Activated CD4-positive, alpha-beta T cell treated with anti-CD3 and anti-CD28 coated beads for 36 hours (primary cell): Measurements from ENCODE around the gene PRKN. TPM values are rescaled to one million over a fixed set of nuclear protein-coding genes. Genes with fewer than 3 reads are reported as not detected.
"Not testable (repeated sequence)": the region's sequence is repeated elsewhere in the genome, so short reads cannot be mapped to it uniquely, and the experiment has no call there.

ENCODE experiments used
- ATAC-seq: fragments of 200-7000 bp; cut with Tn5 transposase; one replicate; pipeline ENCODE4 v1.10.0; 2021; ENCODE audit warnings: mild to moderate bottlenecking, moderate library complexity
- CTCF ChIA-PET: fragments of 350-600 bp; sonication (Branson Sonifier 250); formaldehyde crosslinking; loops from one replicate; lab custom pipeline; 2021; ENCODE audit warnings: antibody characterized with exemption; lab: Charles Lee
- POLR2A ChIA-PET: fragments of 350-600 bp; sonication (Branson Sonifier 250); formaldehyde crosslinking; loops from one replicate; lab custom pipeline; 2021; ENCODE audit warnings: antibody characterized with exemption, inconsistent platforms; lab: Charles Lee
- DNase-seq: peaks from one replicate; pipeline ENCODE4 v3.0.0-alpha.2; 2020
- H3K27ac Mint-ChIP-seq: one replicate; pipeline ENCODE4 v1.8.0; 2021; ENCODE audit warnings: mixed read lengths
- H3K27me3 Mint-ChIP-seq: one replicate; pipeline ENCODE4 v1.8.0; 2021; ENCODE audit warnings: mixed read lengths
- H3K36me3 Mint-ChIP-seq: one replicate; pipeline ENCODE4 v1.8.0; 2021; ENCODE audit warnings: low read depth, mixed read lengths
- H3K4me1 Mint-ChIP-seq: one replicate; pipeline ENCODE4 v1.8.0; 2021; ENCODE audit warnings: mixed read lengths
- H3K4me3 Mint-ChIP-seq: one replicate; pipeline ENCODE4 v1.8.0; 2021; ENCODE audit warnings: mild to moderate bottlenecking, moderate library complexity, mixed read lengths
- H3K9me3 Mint-ChIP-seq: one replicate; pipeline ENCODE4 v1.8.0; 2021; ENCODE audit warnings: low read depth, mixed read lengths
- intact Hi-C, 2 experiments: fragments of 100-400 bp; cut with DNase I in 1 of 2; cut with micrococcal nuclease in 1 of 2; formaldehyde crosslinking; loops; one replicate each; pipeline versions ENCODE4 v1.14.2 to v1.15.1; 2022 to 2024; cut with DNase I, micrococcal nuclease
- total RNA-seq, 2 experiments: library from RNA; stranded (reverse); gene quantifications; one replicate each; pipeline ENCODE4 v1.2.3, GENCODE V29; 2021

Gene PRKN
- total RNA-seq, 2 experiments from 2014 or later = 0.56 to 0.87 TPM

GRCh38 chr6:162532283-162533008 lies 195.1 kb downstream of the PRKN start:
- CTCF ChIA-PET = no interaction called here
- H3K27me3 Mint-ChIP-seq = no peaks in the 10 kb centered on the region
- H3K9me3 Mint-ChIP-seq = no peaks in the 10 kb centered on the region
- POLR2A ChIA-PET = no interaction called here
- H3K4me1 Mint-ChIP-seq = no peaks in the 10 kb centered on the region
- intact Hi-C loops = no loop called here
- peaks cover 2% of the 10 kb centered on the region for H3K36me3 Mint-ChIP-seq
- ATAC-seq (no peak), DNase-seq (no peak)
- no peak overlapping the region for H3K4me3 Mint-ChIP-seq
- no peak overlapping the region for H3K27ac Mint-ChIP-seq

DNA sequence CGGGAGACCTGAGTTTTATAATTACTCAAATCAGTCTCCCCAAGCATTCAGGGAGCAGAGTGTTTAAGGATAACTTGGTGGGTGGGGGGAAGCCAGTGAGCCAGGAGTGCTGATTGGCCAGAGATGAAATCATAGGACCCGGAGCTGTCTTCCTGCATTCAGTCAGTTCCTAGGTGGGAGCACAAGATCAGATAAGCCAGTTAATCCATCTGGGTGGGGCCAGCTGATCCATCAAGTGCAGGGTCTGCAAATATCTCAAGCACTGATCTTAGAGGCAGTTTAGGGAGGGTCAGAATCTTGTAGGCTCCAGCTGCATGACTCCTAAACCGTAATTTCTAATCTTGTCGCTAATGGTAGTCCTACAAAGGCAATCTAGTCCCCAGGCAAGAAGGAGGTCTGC lies 196.2 kb downstream of the PRKN start:
- CTCF ChIA-PET, H3K27ac Mint-ChIP-seq, H3K27me3 Mint-ChIP-seq, H3K4me1 Mint-ChIP-seq, intact Hi-C loops, DNase-seq, H3K9me3 Mint-ChIP-seq, ATAC-seq, POLR2A ChIA-PET, H3K36me3 Mint-ChIP-seq, H3K4me3 Mint-ChIP-seq: not testable (repeated sequence)

GRCh38 chr6:162528538-162528937 lies 199.0 kb downstream of the PRKN start:
- intact Hi-C loops = no loop called here
- ATAC-seq = no peak
- ChIA-PET CTCF (no interaction called here), POLR2A (no interaction called here)
- H3K27ac Mint-ChIP-seq = no peak overlapping the region
- no peaks in the 10 kb centered on the region for H3K4me1 Mint-ChIP-seq
- H3K9me3 Mint-ChIP-seq = peaks cover 2% of the 10 kb centered on the region
- H3K36me3 Mint-ChIP-seq = peaks cover 2% of the 10 kb centered on the region
- DNase-seq = no peak
- no peaks in the 10 kb centered on the region for H3K27me3 Mint-ChIP-seq
- no peak overlapping the region for H3K4me3 Mint-ChIP-seq

GRCh38 chr6:162526960-162527359 lies 200.6 kb downstream of the PRKN start:
- POLR2A ChIA-PET = interaction anchor here (0.7 kb wide), 1 partner anchor 838 kb away, joined by 3 read pairs; no protein-coding TSS in a partner anchor
- Mint-ChIP-seq H3K4me3 (no peak overlapping the region), H3K27me3 (no peaks in the 10 kb centered on the region), H3K4me1 (no peaks in the 10 kb centered on the region), H3K36me3 (peaks cover 5% of the 10 kb centered on the region), H3K27ac (no peak overlapping the region), H3K9me3 (peaks cover 6% of the 10 kb centered on the region)
- CTCF ChIA-PET = no interaction called here
- no peak for DNase-seq
- ATAC-seq = no peak
- intact Hi-C loops = no loop called here

GRCh38 chr6:162525181-162525580 lies 202.4 kb downstream of the PRKN start:
- no peaks in the 10 kb centered on the region for H3K4me1 Mint-ChIP-seq
- ChIA-PET POLR2A (no interaction called here), CTCF (no interaction called here)
- peaks cover 5% of the 10 kb centered on the region for H3K36me3 Mint-ChIP-seq
- H3K27me3 Mint-ChIP-seq = no peaks in the 10 kb centered on the region
- intact Hi-C loops = no loop called here
- no peak overlapping the region for H3K27ac Mint-ChIP-seq
- no peak for DNase-seq
- H3K4me3 Mint-ChIP-seq = no peak overlapping the region
- no peak for ATAC-seq
- H3K9me3 Mint-ChIP-seq = peaks cover 6% of the 10 kb centered on the region

DNA sequence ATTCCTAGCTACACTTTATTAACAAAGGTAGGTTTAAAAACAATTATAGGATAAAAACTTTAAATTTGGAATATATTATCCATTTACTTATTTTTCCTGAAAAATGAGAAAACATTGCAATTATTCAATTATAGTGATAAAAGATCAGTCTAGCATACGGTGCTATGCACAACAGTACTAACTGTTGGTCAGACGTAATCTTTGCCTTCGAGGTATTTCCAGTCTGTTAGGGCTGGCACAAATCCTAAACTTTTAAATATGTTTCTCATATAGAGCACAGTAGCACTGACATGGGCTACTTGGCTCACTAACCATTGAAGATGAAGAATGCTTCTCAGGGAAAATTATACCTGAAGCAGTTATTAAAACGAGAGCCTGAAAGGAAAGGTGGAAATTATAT lies 214.8 kb downstream of the PRKN start:
- Mint-ChIP-seq H3K27me3 (no peaks in the 10 kb centered on the region), H3K4me1 (no peaks in the 10 kb centered on the region), H3K36me3 (no peaks in the 10 kb centered on the region), H3K9me3 (peaks cover 5% of the 10 kb centered on the region), H3K4me3 (no peak overlapping the region), H3K27ac (no peak overlapping the region)
- intact Hi-C loops = no loop called here
- POLR2A ChIA-PET = no interaction called here
- ATAC-seq (no peak), DNase-seq (no peak)
- CTCF ChIA-PET = no interaction called here

DNA sequence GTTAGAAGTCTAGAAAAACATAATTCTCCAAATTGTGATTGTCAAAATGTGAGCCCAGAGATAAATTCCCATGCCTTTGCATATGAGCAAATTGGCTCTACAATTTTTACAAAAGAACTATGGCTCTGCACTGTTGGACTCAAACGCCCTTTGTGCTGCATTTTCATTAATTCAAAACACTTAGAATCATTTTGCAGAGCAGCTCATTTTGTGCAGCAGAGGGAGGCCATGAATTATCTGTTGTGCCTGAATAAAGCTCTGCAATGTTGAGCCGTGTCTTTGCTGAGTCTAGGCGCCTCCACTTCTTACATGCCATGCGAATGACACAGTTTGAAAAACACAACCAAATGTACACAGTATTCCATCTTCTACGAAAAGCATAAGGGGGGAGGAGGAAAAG lies 230.2 kb downstream of the PRKN start:
- intact Hi-C loops = no loop called here
- H3K27me3 Mint-ChIP-seq = no peaks in the 10 kb centered on the region
- H3K4me3 Mint-ChIP-seq = no peak overlapping the region
- ATAC-seq (no peak), DNase-seq (no peak)
- POLR2A ChIA-PET = no interaction called here
- H3K36me3 Mint-ChIP-seq = no peaks in the 10 kb centered on the region
- no peaks in the 10 kb centered on the region for H3K9me3 Mint-ChIP-seq
- H3K4me1 Mint-ChIP-seq = no peaks in the 10 kb centered on the region
- CTCF ChIA-PET = no interaction called here
- H3K27ac Mint-ChIP-seq = no peak overlapping the region

GRCh38 chr6:162493917-162494316 lies 233.6 kb downstream of the PRKN start:
- Mint-ChIP-seq H3K4me3 (no peak overlapping the region), H3K27me3 (no peaks in the 10 kb centered on the region), H3K27ac (no peak overlapping the region), H3K4me1 (no peaks in the 10 kb centered on the region), H3K9me3 (peaks cover 4% of the 10 kb centered on the region), H3K36me3 (no peaks in the 10 kb centered on the region)
- no peak for ATAC-seq
- POLR2A ChIA-PET = no interaction called here
- no peak for DNase-seq
- CTCF ChIA-PET = interaction anchor here (0.6 kb wide), 1 partner anchor 23 kb away, joined by 5 read pairs; no protein-coding TSS in a partner anchor
- intact Hi-C loops = no loop called here

GRCh38 chr6:162491637-162492036 lies 235.9 kb downstream of the PRKN start:
- ChIA-PET CTCF (no interaction called here), POLR2A (interaction anchor here (0.7 kb wide), 1 partner anchor 258 kb away, joined by 3 read pairs; no protein-coding TSS in a partner anchor)
- no peak overlapping the region for H3K4me3 Mint-ChIP-seq
- no peaks in the 10 kb centered on the region for H3K36me3 Mint-ChIP-seq
- no peaks in the 10 kb centered on the region for H3K4me1 Mint-ChIP-seq
- no peak overlapping the region for H3K27ac Mint-ChIP-seq
- no peak for DNase-seq
- peaks cover 4% of the 10 kb centered on the region for H3K9me3 Mint-ChIP-seq
- ATAC-seq = no peak
- intact Hi-C loops = no loop called here
- no peaks in the 10 kb centered on the region for H3K27me3 Mint-ChIP-seq

DNA sequence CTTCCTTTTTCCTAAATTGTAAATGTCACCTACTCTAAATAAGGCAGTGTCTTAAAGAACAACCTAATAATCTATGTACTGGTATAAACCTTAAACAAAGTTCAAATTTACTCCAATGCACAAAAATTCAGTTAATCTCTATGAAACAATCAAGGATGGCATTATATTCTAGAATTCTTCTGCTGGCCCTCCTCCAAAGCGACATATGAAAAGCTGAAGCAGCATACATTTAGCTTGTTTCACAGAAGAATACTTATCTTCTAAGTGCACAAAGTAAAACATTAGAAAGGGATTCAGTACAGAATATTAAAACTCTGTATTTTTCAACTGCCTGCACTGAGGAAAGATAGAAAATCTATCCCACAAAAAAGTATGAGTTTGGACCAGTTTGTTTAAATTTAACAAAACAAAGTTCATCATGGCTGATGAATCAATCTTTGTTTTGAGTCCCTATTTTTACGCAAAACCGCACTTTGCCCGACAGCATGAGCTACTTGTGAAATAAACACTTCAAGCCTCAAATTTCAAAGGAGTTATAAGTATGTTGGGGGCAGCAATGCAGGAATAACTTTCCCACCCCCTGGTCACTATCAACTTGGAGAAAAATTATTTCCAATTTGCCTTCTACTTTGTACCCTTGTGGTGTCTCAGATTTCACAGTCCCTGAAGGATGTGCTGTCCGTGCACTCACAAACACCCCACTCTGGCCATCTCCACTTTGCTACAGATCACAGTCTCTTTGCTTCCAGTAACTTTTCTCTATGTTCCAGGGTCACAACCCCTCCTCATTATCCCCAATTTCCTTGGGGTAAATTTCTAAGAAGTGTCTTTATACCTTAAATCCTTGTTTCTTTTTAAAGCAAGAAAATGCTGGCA lies 238.2 kb downstream of the PRKN start:
- ATAC-seq = no peak
- intact Hi-C loops = no loop called here
- POLR2A ChIA-PET = no interaction called here
- CTCF ChIA-PET = interaction anchor here (0.6 kb wide), 1 partner anchor 24 kb away, joined by 4 read pairs; no protein-coding TSS in a partner anchor
- Mint-ChIP-seq H3K9me3 (peaks cover 4% of the 10 kb centered on the region), H3K4me3 (no peak overlapping the region), H3K27me3 (no peaks in the 10 kb centered on the region), H3K27ac (no peak overlapping the region), H3K36me3 (no peaks in the 10 kb centered on the region), H3K4me1 (no peaks in the 10 kb centered on the region)
- DNase-seq = no peak

GRCh38 chr6:162488444-162488843 lies 239.1 kb downstream of the PRKN start:
- Mint-ChIP-seq H3K27ac (no peak overlapping the region), H3K4me3 (no peak overlapping the region), H3K4me1 (no peaks in the 10 kb centered on the region), H3K36me3 (no peaks in the 10 kb centered on the region), H3K9me3 (peaks cover 4% of the 10 kb centered on the region), H3K27me3 (no peaks in the 10 kb centered on the region)
- no peak for DNase-seq
- POLR2A ChIA-PET = no interaction called here
- no peak for ATAC-seq
- CTCF ChIA-PET = no interaction called here
- intact Hi-C loops = no loop called here

DNA sequence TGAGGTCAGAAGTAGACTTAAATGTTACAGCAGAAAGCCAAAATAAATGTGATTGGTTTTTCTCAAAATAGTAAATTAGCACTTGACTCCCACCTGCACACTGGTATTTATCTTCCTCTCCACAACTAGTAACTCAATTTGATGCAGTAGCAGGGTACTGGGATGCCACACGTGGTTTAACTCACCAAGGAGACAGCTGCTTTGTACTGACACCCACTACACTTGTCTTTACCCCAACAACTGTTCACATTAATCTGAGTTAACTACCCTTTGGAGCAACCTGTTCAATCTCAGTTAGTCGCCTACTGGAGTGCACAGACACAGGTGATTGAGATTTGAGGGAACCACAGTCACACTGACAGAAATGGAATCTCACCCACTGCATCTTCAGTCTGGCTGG lies 242.1 kb downstream of the PRKN start:
- no peak overlapping the region for H3K4me3 Mint-ChIP-seq
- H3K4me1 Mint-ChIP-seq = no peaks in the 10 kb centered on the region
- DNase-seq (no peak), ATAC-seq (no peak)
- H3K9me3 Mint-ChIP-seq = peaks cover 4% of the 10 kb centered on the region
- ChIA-PET POLR2A (no interaction called here), CTCF (no interaction called here)
- H3K27ac Mint-ChIP-seq = no peak overlapping the region
- H3K27me3 Mint-ChIP-seq = no peaks in the 10 kb centered on the region
- H3K36me3 Mint-ChIP-seq = no peaks in the 10 kb centered on the region
- intact Hi-C loops = no loop called here
